ENCODE results near the gene PRKCD. TPM values are rescaled to one million over a fixed set of nuclear protein-coding genes. Genes with fewer than 3 reads are reported as not detected.

The PRKCD gene
- total RNA-seq: 0.94 TPM

DNA sequence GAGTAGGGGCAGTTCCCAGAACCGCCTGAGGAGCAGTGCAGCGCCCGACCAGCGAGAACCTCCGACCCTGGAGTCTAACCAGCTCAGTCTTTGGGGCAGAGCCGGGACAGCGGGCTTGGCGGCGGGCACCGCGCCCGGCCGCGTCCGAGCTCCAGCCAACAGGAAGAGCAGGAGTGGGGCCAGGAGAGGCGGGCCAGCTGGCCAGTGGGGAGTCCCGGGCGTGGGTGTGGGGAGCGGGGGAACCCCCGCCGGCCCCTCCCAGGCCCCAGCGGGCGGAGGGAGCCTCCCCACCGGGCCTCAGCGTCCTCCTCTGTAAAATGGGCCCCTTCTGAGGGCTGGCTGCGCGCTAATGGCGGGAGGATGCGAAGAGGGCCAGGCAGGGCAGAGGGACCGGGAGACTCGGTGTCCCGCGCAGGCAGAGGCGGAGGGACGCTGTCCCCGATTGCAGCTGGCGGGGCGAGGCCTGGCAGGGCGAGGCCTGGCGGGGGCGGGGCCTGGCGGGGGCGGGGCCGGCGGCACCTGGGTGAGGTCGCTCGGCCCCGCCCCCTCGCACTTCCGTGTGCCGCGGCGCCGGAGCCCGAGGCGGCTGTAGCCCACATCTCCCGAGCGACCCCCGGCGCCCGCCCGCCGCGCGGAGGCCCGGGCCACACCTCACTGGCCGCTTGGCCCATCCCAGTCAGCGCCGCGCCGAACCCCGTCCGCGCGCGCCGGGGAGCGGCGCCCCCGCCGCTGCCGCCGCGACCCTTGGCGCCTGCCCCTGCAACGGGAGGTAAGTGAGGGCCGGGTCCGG, at the start of gene PRKCD:
PRKCD (plus strand) TSS at position 550 of the 790 bp plus-strand sequence. CDS start 17,214 bp downstream, outside the sequence.

DNA sequence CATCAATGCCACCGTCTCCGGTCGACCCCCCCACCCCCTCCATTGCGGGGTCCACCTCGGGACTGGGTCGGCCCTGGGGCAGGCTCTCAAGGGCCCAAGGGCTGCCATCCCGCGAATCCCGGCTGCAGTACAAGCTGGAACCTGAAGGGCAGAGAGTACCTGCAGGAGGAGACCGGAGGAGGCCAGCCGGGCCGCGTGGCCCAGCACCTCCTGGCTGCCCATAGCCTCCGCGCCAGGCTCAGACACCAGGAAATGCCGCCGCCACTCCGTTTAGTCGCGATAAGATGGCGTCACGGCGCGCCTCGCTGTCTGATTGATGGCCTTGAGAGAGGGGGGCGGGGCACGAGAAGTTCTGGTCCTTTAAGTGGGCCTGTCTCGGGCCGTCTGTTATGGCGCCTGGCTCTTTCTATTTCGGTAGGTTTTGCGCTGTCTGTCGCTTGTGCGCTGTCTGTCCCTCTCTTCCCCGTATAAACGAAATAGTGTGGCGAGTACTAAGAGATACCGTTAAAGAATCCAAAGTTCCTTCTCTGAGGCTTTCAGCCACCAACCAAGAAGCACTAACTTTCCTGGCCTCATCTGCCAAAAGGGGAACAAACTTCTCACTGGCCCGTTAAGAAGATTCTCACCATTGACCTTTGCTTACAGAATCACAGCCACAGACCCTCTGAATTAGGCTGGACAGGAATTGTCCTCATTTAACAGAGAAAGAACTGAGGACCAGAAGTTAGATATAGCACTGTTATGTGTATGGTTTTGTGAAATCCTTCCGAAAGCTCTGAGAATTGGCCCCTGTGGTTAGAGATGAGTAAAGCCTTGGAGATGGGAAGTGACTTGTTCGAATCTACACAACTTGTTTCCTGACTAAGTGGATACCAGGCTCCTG, 30.6 kb upstream of the PRKCD start, which contains the start of gene RFT1:
RFT1 (minus strand) TSS at position 257 of the 883 bp plus-strand sequence; CDS start at position 222, 35 bp downstream.

Other genes with a start within 250 kb of the PRKCD start
- 31.9 TPM for gene SFMBT1, start 115.1 kb upstream of the PRKCD start, total RNA-seq
- gene RFT1, start 30.8 kb upstream of the PRKCD start, total RNA-seq: 13.5 TPM
- gene TKT, start 94.8 kb downstream of the PRKCD start, total RNA-seq: 120 TPM
- gene DCP1A, start 186.3 kb downstream of the PRKCD start, total RNA-seq: 23.8 TPM

Measured in parietal lobe (tissue), 1 donor.